Bronchial epithelial cell (primary cell): Measurements from ENCODE around the gene ZNF655. TPM values are rescaled to one million over a fixed set of nuclear protein-coding genes. Genes with fewer than 3 reads are reported as not detected.
"Not testable (repeated sequence)": the region's sequence is repeated elsewhere in the genome, so short reads cannot be mapped to it uniquely, and the experiment has no call there.

ENCODE experiments used
- DNase-seq: peaks from one replicate; pipeline ENCODE4 v3.0.0-alpha.2; 2010; ENCODE audit warnings: low read depth
- FAIRE-seq: peaks from 2 replicates; lab custom pipeline; 2011; peaks lifted over from hg19 to GRCh38; lab: Jason Lieb, UNC
- H3K27me3 ChIP-seq: 2 replicates; pipeline ENCODE4 v1.5.1; 2011; ENCODE audit warnings: low read length; ENCODE audit not compliant: control insufficient read depth, insufficient read depth
- H3K36me3 ChIP-seq: 2 replicates; pipeline ENCODE4 v1.5.1; 2011; ENCODE audit warnings: low read length; ENCODE audit not compliant: control insufficient read depth, insufficient read depth
- H3K4me3 ChIP-seq: 2 replicates; pipeline ENCODE4 v1.5.1; 2011; ENCODE audit warnings: mild to moderate bottlenecking, low read depth, low read length, control low read depth
- total RNA-seq: library from RNA; depleted of rRNA; stranded (reverse); fragments of >200 nt; gene quantifications from 2 replicates; pipeline ENCODE4 v1.2.1, GENCODE V29; 2014
- TF ChIP-seq, protein P1 (sequence below): IDR thresholded peaks from 2 replicates; pipeline ENCODE4 v1.5.1; 2011; ENCODE audit warnings: mild to moderate bottlenecking, moderate library complexity, low read length, control low read depth, inconsistent platforms; ENCODE audit not compliant: insufficient read depth, severe bottlenecking

The ZNF655 gene
- total RNA-seq, 1 donor from 2014 or later, result 51.1 TPM

DNA sequence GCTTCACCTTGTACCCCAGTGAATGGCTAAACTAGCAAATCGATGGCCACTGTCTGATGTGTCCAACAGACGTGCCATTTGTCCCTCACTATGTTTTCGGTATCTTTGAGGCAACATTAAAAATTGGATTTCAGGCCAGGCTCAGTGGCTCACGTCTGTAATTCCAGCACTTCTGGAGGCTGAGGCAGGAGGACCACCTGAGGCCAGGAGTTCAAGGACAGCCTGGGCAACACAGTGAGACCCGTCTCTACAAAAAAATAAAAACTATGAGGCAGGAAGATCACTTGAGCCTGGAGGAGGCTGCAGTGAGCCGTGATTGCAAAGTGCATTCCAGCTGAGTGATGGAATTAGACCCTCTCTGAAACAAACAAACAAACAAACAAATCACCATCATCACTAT lies 14.5 kb upstream of the ZNF655 start:
- Histone ChIP-seq H3K27me3 (no peaks in the 10 kb centered on the region), H3K4me3 (no peak overlapping the region), H3K36me3 (no peaks in the 10 kb centered on the region)
- no peak for FAIRE-seq
- DNase-seq, result no peak
- TF ChIP-seq, protein P1, sequence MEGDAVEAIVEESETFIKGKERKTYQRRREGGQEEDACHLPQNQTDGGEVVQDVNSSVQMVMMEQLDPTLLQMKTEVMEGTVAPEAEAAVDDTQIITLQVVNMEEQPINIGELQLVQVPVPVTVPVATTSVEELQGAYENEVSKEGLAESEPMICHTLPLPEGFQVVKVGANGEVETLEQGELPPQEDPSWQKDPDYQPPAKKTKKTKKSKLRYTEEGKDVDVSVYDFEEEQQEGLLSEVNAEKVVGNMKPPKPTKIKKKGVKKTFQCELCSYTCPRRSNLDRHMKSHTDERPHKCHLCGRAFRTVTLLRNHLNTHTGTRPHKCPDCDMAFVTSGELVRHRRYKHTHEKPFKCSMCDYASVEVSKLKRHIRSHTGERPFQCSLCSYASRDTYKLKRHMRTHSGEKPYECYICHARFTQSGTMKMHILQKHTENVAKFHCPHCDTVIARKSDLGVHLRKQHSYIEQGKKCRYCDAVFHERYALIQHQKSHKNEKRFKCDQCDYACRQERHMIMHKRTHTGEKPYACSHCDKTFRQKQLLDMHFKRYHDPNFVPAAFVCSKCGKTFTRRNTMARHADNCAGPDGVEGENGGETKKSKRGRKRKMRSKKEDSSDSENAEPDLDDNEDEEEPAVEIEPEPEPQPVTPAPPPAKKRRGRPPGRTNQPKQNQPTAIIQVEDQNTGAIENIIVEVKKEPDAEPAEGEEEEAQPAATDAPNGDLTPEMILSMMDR, result no peak

DNA sequence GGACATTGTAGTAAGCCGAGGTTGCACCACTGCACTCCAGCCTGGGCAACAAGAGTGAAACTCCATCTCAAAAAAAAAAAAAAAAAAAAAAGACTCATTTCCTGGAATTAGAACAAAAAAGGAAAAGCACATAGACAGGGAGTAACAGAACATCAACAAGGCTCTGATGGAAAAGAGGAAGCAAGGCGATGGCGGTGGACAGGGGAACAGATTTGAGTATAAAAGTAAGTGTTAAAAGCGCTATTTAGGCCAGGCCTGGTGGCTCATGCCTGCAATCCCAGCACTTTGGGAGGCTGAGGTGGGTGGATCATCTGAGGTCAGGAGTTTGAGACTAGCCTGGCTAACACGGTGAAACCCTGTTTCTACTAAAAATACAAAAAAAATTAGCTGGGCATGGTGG lies 13.1 kb upstream of the ZNF655 start:
- not testable (repeated sequence) for DNase-seq, H3K4me3 ChIP-seq, H3K36me3 ChIP-seq, H3K27me3 ChIP-seq, FAIRE-seq

DNA sequence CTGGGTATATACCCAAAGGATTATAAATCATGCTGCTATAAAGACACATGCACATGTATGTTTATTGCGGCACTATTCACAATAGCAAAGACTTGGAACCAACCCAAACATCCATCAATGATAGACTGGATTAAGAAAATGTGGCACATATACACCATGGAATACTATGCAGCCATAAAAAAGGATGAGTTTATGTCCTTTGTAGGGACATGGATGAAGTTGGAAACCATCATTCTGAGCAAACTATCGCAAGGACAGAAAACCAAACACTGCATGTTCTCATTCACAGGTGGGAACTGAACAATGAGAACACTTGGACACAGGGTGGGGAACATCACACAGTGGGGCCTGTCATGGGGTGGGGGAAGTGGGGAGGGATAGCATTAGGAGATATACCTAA lies 8.9 kb upstream of the ZNF655 start:
- not testable (repeated sequence) for FAIRE-seq, H3K27me3 ChIP-seq, H3K4me3 ChIP-seq, H3K36me3 ChIP-seq, DNase-seq

DNA sequence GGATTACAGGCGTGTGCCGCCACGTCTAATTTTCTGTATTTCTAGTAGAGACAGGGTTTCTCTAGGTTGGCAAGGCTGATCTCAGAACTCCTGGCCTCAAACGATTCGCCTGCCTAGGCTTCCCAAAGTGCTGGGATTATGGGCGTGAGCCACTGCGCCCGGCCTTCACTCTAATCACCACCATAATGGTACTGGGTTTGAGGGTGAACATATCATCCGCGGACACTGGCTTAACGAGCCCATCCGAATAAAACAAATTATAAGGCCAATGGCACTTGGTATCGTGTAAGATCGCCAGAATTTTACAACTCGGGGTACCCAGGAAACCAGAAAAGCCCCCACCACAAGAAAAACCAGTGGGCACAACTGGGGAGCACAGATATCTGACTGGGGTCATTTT lies 7.1 kb upstream of the ZNF655 start:
- FAIRE-seq, result no peak
- TF ChIP-seq, protein P1, result no peak
- Histone ChIP-seq H3K27me3 (no peaks in the 10 kb centered on the region), H3K36me3 (no peaks in the 10 kb centered on the region), H3K4me3 (peak overlapping the region; percentile 83)
- no peak for DNase-seq

DNA sequence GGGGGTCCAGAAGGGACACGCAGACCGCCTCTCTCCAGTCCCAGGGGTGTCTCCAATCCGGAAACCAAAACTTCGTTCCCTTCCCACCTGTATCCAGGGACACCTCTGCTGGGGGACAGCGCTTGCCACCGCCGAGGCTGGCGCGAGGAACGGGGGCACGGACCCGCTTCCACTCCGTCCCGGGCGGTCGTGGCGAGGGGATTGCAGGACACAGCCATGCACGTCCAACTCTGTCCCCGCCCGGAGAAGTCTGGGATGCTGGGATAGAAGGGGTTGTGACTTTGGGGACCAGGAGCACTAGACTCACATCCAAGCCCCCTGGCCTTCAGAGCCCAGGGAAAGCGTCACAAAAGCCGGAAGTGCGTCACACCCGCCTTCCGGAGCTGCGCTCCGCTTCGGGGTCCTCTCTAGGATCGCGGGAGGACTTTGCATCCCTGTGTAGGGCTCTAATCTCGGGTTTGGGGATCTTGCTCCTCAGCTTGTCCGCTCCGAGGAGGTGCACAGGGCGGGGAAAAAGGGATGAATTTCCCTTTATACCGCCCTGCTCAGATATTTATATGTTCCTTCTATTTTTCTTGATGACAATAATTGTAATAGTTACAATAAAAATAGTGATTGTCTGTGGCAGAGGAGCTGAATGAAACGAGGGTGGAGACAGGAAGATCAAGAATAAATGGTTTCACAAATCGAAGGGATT lies 6.5 kb upstream of the ZNF655 start, which contains the start of gene FAM200A:
FAM200A (minus strand) TSS at position 348 of the 697 bp plus-strand sequence. CDS start 3,707 bp downstream, outside the sequence.
- no peaks in the 10 kb centered on the region for H3K36me3 ChIP-seq
- H3K4me3 ChIP-seq, result peak within 1 kb of the TSS; percentile 83
- FAIRE-seq, result no peak
- no peaks in the 10 kb centered on the region for H3K27me3 ChIP-seq
- TF ChIP-seq, protein P1, result no peak
- DNase-seq, result peak; percentile 79

DNA sequence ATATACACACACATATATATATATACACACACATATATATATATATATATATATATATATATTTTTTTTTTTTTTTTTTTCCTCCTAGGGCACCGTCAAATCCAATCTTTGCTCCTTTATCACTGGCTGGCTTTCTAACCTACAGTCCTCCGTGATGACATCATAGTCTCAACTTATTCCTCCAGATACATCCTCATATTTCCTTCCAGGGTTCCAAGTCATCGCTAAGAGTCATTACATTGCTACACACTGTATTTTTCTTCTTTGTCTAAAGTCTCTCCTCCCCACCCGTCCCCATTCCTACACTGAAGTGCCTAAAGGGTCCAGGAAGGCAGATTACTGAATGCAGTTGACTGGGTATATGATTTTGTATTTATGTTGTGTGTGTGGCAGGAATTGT lies 5.4 kb upstream of the ZNF655 start:
- H3K27me3 ChIP-seq, result no peaks in the 10 kb centered on the region
- H3K4me3 ChIP-seq, result no peak overlapping the region
- FAIRE-seq (no peak), DNase-seq (no peak)
- TF ChIP-seq, protein P1, result no peak
- H3K36me3 ChIP-seq, result peaks cover 1% of the 10 kb centered on the region

DNA sequence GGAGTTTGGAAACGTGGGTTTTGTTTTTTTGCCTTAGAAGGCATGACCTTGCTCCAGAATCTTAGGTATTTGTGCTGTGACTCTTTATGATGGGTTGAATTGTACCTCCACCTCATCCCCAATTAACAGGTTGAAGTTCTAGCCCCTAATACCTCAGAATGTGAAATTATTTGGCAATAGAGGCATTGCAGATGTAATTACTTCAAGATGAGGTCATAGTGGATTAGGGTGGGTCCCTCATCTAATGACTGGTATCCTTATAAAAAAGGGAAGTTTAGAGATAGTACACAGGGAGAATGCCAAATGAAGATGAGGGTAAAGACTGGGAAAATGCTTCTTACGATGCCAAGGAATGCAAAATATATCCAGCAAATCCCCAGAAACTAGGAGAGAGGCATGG lies 3.5 kb upstream of the ZNF655 start:
- FAIRE-seq (no peak), DNase-seq (no peak)
- H3K36me3 ChIP-seq, result peaks cover 1% of the 10 kb centered on the region
- no peaks in the 10 kb centered on the region for H3K27me3 ChIP-seq
- no peak overlapping the region for H3K4me3 ChIP-seq
- TF ChIP-seq, protein P1, result no peak
